HG03060 (cell line): ENCODE results near the gene VSTM1.
"Not testable (repeated sequence)": the region's sequence is repeated elsewhere in the genome, so short reads cannot be mapped to it uniquely, and the experiment has no call there.

ENCODE experiments used
- ATAC-seq: cut with Tn5 transposase; IDR thresholded peaks from one replicate; pipeline ENCODE4 v1.9.1; 2021; ENCODE audit warnings: low read depth, moderate number of reproducible peaks; ENCODE audit not compliant: unreplicated experiment

The VSTM1 gene, protein sequence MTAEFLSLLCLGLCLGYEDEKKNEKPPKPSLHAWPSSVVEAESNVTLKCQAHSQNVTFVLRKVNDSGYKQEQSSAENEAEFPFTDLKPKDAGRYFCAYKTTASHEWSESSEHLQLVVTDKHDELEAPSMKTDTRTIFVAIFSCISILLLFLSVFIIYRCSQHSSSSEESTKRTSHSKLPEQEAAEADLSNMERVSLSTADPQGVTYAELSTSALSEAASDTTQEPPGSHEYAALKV

DNA sequence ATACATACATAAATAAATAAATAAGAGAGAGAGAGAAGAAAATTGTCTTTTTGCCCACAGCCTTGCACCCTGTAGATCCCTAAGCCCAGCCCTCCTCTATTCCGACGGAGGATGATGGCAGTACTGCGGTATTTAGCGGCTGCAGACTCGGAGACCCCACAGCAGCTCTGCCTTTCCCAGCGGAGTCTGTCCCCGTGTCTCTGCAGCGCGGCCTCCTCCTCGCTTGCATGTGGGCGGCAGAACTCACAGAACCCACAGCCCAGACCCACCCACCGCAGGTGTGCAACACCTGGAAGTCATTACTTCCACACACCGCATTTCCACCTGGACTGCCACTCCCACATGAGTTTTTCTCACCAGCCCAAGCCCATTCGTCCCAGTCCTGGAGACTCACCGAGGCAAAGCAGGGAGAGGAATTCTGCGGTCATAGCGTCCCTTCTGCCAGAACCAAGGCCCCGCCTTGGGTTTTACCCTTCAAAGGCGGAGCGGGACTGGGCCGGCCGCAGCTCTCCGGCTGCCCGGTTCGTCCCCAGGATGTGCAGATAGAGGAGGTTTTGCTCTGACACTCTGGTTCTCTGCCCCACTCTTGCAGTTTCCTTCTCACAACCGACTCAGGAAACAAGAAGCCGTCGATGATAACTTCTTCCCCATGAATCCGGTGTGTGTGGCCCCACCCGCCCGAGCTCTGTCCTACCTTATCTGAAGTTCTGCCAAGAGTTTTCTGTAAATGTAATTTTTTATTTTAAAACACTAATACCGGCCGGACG lies at the start of gene VSTM1:
TSS of gene VSTM1 (minus strand) at position 548 of the 767 bp plus-strand sequence. CDS start at position 428, 120 bp downstream.
- ATAC-seq = no peak

DNA sequence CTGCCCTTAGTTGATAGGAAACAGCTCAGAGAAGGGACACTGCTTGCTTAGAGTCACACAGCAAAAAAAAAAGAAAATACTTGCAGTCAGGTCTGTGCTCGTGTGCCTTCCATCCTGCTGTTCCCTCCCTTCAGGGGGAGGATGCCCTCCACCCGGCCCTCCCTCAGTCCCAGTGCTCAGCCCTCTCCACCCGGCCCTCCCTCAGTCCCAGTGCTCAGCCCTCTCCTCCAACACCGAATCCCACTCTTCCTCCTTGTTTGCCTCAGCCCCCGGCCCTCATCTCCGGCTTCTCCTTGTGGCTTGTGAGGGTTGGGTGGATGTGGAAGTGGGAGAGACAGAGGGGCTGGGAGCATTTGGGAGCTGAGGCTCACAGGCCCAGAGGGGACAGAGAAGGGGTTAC lies 46.0 kb upstream of the VSTM1 start:
- ATAC-seq = no peak

DNA sequence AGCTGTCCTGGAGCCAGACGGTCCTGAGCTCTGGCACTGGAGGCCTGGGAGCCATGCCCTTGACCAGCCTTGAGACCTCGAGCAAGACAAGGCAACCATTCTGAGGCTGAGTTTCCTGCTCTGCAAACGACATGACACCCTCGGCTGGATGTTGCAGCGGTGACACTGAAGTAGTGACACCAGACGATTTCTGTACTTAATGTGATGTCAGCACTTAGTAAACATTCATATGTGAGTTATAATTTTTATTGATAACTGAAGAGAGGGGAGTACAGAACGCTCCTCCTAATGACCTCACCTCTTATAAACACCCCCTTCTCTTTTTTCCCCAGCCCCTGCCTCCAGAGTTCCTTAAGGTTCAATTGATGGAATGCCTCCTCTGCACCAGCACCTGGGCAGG lies 44.8 kb upstream of the VSTM1 start:
- ATAC-seq = no peak

DNA sequence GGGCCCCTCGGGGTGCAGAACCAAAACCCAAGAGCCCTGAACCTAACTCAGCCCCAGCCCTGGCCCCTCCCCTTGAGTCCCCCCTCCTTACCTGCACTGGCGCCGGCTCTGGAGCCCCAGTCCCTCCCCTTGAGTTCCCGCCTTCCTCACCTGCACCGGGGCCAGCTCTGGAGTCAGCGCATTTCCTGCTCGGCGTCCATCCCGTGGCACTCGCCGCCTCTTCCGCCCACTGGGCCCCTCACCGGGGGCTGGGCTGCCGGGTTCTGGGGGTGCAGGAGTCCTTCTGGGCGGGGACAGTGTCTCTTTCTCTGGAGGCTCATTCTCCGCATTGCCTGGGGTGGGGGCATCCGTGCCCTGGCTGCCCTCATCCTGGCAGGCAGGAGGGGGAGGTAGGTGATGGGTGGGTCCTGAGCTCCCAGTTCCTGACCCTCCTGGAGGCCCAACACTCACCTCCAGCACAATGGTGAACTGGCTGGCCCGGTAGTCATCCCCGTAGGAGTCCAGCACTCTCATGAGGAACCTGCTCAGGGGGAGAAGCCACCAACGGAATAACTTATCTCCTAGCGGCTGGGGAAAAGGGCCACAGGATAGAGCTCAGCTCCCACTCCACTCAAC lies 44.3 kb upstream of the VSTM1 start:
- no peak for ATAC-seq

DNA sequence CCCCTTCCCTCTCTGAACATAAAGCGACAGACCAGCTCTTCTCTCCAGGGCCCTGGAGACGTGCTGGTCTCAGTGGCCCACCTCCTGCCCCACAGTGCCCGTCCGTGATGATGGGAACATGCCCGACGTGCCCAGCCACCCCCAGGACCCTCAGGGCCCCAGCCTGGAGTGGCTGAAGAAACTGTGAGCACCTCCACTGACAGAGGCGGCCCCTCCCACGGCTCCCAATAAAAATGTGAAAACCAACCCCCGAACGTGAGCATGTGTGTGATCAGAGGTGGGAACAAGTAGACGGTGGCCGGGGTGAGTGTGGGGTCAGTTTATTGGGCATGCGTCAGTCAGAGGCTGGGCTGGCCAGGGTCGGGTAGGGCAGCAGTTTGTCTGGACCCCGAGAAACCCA lies 43.0 kb upstream of the VSTM1 start:
- no peak for ATAC-seq

DNA sequence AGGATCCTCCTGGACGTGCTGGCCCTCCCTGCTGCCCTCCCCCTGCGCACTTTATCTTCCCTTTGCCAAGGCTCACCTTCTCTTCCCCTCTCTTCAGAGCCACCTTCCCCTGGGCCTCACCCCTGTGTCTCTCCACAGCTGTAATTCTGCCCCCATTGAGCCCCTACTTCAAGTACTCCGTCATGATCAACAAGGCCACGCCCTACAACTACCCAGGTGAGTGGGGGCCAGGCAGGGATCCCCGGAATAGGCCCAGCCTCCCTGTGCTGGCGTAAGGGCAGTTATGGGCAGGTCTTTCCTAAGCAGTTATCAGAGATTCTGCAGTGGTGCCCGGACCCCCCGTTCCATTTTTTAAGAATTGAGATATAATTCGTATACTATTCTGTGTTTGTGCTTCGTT lies 42.1 kb upstream of the VSTM1 start:
- no peak for ATAC-seq

DNA sequence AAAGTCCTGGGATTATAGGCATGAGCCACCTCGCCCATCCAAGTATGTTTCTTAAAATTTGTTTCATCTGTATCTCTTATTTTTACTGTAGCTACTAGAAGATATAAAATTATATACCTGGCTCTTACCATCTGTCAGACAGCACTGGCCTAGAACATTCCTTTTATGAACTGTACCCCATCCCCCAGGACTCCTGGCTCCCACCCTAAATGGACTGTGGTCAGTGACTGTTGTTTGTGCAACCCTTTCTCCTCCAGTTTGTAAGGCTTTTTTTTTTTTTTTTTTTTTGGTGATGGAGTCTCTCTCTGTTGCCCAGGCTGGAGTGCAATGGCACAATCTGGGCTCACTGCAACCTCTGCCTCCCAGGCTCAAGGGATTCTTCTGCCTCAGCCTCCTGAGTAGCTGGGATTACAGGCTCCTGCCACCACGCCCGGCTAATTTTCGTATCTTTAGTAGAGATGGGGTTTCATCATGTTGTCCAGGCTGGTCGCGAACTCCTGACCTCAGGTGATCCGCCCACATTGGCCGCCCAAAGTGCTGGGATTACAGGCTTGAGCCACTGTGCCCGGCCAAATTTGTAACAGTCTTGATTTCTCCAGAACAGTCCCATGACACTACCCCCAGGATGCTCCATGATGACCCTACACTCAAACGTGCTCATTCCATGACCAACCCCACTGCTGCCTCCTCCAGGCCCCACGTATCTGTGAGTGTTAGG lies 41.5 kb upstream of the VSTM1 start:
- no peak for ATAC-seq

DNA sequence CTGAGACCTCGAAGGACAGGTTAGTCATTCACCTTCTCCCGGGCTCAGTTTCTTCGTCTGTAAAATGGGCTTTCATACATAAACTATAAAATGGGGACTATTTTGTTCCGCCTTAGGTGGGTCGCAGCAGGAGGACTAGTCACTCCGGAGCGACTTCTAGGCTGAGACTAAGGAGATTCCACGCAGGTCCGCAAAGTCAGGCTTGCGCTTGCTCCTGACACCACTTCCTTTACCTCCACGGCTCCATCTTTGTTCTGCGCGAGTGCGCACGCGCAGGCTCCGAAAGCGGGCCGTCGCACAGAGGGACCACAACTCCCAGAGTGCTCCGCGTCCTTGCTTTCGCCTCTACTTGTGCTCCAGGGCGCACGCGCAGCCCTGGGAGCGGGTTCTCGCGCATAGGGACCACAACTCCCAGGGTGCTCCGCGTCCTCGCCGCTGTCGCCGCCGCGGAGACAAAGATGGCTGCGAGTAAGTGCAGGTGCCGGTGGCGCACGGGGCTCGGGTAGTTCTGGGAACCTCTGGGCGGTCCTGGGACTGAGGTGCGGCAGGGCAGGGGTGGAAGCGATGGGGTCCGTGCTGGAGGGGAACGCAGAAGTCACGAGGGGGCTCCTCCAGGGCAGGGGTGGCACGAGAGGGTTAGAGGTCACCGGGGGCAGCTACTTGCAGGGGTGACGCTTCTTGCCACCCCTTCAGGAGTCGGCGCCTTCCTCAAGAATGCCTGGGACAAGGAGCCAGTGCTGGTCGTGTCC lies 38.9 kb upstream of the VSTM1 start, which contains the start of gene NDUFA3:
TSS of gene NDUFA3 (plus strand) at position 435 of the 749 bp plus-strand sequence. CDS start at position 459, 24 bp downstream.
- peak; percentile 92 for ATAC-seq

DNA sequence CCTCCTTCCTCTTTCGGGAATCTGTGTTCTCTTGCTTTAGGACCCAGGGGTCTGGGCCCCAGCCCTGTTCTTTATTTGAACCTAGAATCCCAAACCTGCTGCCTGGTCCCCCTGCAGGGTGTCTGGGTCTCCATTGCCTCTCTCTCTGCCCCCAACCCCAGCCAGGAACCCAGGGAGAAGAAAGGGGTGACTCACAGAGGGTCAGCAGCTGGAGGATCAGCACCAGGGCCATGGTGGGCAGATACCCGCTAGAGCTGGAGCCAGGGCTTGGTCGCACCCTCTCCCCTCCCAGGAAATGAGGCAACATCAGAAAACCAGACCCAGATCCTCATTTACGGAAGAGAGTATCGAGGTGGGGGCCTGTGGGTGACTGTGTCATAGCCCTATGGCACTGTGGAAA lies 36.9 kb upstream of the VSTM1 start, which contains the start of gene OSCAR:
TSS of gene OSCAR (minus strand) at position 243 of the 400 bp plus-strand sequence. CDS start at position 232, 11 bp downstream.
- no peak for ATAC-seq

DNA sequence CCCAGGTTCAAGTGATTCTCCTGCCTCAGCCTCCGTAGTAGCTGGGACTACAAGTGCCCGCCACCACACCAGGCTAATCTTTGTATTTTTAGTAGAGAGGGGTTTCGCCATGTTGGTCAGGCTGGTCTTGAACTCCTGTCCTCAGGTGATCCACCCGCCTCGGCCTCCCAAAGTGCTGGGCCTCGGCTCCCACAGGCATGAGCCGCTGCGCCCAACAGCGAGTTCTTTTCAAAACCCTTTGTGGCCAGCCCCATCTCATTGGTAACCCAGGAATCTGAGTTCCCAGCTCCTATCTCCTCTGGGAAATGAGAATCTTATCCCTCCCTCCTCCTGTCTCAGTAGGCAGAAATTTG lies 36.2 kb upstream of the VSTM1 start:
- not testable (repeated sequence) for ATAC-seq

DNA sequence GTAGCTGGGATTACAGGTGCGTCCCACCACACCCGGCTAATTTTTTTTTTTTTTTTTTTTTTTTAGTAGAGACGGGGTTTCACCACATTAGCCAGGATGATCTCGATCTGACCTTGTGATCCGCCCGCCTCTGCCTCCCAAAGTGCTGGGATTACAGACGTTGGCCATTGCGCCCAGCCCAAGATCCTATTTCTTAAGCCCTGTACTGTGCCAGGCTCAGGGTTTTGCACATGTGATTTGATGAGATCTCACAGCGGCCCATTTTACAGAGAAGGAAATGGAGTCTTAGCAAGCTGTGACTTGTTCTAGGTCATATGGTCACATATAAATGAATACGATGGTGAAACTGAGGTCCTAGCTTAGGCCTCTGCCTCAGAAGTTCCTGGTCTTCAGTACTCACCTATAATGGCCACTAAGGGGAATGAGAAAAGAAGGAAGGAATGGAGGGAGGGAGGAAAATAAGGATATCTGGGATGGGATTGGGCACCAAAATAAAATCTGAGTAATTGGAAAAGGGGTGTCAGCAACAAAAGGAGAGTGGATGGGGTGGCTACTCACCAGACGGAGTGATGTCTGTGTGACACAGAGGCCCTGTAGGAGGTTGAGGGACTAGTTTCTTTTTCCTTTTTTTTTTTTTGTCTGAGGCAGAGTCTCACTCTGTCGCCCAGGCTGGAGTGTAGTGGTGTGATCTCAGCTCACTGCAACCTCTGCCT lies 35.6 kb upstream of the VSTM1 start:
- no peak for ATAC-seq

DNA sequence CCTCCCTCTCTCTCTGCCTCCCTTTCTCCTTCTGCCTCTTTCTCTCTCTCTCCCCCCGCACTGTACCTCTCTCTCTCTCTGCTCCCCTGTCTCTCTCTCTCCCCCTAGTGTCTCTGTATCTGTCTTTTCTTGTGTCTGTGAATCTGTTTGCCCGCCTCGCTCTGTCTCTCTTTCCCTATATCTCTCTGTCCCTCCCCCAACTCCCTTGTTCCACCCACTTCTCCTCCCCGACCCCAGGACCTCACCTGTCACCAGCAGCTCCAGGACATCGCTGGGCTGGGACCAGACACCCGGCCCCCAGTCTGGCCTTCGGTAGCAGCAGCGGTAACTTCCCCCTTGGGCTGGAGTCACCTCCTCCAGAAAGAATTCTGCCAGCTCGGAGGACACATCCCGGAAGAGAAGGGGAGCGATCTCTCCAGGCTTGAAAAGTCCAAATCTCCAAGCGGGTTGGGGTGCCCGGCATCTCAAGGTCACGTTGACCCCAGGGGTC lies 33.0 kb upstream of the VSTM1 start:
- no peak for ATAC-seq

DNA sequence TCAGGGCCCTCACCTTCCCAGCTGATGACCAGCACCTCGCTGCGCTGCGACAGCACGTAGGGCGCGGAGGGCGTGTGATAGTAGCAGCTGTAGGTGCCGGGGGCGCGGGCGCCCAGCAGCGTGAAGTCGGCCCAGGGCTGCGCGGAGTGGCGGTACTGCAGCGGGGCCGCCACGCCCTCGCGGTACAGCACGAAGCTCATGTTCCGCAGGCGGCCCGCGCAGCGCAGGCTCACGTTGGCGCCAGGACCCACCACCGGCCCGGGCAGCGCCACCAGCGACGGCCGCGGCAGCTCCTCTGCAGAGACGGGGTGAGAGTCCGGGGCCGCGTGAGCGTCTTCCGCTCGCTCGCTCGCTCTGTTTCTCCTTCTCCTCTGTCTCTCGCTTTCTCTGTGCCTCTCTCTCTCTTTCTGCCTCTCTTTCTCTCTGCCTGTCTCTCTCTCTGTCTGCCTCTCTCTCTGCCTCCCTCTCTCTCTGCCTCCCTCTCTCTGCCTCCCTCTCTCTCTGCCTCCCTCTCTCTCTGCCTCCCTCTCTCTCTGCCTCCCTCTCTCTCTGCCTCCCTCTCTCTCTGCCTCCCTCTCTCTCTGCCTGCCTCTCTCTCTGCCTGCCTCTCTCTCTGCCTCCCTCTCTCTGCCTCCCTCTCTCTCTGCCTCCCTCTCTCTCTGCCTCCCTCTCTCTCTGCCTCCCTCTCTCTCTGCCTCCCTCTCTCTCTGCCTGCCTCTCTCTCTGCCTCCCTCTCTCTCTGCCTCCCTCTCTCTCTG lies 32.3 kb upstream of the VSTM1 start:
- not testable (repeated sequence) for ATAC-seq

DNA sequence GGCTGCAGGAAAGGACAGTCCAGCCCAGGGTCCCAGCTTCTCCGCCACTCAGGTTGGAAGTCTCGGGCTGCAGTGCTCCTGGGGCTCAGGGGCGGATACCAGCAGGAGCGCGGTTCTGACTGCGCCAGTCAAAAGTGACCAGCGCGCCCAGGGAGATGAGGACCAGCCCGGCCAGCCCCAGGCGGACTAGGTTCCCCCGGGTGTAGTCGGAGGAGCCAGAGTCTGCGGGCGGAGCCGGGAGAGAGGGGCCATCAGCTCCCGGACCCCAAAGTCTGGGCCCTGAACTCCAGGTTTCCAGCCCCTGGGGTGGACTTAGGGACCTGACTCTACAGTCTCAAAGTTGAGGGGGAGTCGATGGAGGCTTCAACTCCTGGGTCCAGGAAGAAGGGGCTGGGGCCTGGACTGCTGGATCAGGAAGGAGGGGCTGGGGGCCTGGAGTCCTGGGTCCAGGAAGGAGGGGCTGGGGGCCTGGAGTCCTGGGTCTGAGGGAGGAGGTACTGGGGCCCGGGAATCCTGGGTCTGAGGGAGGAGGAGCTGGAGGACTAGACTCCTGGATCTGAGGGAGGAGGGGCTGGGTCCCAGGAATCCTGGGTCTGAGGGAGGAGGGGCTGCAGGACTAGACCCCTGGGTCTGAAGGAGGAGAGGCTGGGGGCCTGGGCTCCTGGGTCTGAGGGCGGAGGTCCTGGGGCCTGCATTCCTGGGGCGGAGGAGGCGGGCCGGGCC lies 31.6 kb upstream of the VSTM1 start:
- no peak for ATAC-seq

DNA sequence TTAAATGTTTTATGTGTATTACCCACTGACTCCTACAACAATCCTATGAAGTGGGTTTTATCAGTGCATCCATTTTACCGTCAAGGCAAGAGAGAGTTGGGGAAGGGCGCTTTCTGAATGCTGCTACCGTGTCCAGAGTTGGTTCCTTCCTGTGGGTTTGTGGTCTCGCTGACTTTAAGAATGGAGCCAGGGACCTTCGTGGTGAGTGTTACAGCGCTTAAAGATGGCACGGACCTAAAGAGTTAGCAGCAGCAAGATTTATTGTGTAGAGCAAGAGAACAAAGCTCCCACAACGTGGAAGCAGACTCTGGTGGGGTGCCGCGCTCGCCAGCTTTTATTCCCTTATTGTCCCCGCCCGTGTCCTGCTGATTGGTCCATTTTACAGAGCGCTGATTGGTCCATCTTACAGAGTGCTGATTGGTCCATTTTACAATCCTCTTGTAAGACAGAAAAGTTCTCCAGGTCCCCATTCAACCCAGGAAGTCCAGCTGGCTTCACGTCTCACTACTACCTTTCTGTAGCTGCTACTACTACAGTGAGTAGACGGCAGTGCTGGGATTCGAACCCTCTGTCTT lies 30.8 kb upstream of the VSTM1 start:
- no peak for ATAC-seq

DNA sequence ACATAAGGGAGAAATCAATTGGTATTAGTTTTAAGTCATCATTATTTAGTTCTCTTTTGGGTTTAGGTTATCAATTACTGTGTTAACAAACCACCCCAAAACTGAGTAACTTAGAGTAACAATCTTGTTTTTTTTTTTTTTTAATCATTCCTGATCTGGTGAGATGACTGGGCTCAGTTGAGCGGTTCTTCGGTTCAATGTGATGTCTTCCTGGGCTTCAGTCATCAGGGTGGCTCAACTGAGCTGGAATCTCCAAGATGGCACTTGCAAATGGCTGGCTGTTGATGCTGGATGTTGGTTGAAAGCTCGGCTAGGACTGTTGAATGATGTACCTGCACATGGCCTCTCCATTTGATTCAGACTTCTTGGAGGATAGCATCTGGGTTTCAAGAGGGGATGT lies 20.7 kb upstream of the VSTM1 start:
- ATAC-seq = no peak

DNA sequence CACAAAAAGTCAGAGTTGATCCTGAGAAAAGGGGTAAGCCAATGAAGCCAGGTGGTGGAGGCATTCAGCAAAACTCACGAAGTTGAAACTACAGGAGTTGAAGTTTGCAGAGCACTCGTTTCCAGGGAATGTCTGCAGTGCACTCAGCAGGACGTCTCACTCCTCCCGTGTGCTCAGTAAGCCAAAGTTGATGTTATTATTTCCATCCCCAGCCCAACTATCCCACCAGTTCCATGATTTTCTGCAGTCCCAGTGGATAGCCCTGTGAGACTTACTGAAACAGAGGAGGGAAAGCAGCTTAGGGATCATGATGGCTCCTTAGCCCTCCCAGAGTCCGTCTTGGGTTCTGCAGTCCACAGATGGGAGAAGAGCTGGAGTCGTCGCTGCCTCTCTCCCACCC lies 17.3 kb upstream of the VSTM1 start, which contains the start of gene TARM1:
TSS of gene TARM1 (minus strand) at position 334 of the 400 bp plus-strand sequence. CDS start at position 309, 25 bp downstream.
- ATAC-seq = no peak

DNA sequence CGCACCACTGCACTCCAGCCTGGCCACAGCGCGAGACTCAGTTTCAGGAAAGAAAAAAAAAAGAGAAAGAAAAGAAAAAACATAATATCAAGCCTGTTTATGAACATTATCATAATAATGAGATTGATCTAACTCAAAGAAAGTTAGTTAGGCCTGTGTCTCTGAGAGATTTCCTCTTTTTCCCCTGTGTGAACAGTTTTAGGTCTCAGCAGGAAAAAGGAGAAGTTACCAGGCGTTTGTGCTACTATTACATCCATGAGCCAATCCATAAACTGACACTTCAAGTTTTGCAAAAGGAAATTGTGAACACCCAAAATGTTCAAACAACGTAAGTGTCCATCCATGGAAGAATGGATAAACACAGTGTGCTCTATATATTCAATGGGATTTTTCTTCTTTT lies 13.6 kb upstream of the VSTM1 start:
- ATAC-seq = no peak
